Neuron (in vitro differentiated cells): Measurements from ENCODE around the gene ZSWIM6.

Experiments used
- H2AFZ ChIP-seq: one replicate; pipeline ENCODE4 v1.6.1; 2013; ENCODE audit warnings: low read depth, mild to moderate bottlenecking, inconsistent platforms, low read length, moderate library complexity
- H3K27me3 ChIP-seq: one replicate; pipeline ENCODE4 v1.6.1; 2013; ENCODE audit warnings: low read length; ENCODE audit not compliant: insufficient read depth
- H3K36me3 ChIP-seq: one replicate; pipeline ENCODE4 v1.6.1; 2013; ENCODE audit warnings: low read length; ENCODE audit not compliant: insufficient read depth
- H3K4me1 ChIP-seq: one replicate; pipeline ENCODE4 v1.6.1; 2013; ENCODE audit warnings: low read length; ENCODE audit not compliant: insufficient read depth
- H3K4me3 ChIP-seq: 2 replicates; pipeline ENCODE4 v1.5.1; 2013; ENCODE audit warnings: mild to moderate bottlenecking, low read length, moderate library complexity
- H3K9me3 ChIP-seq: one replicate; pipeline ENCODE4 v1.6.1; 2013; ENCODE audit warnings: low read length

ZSWIM6 gene

GRCh38 chr5:61525512-61526206 lies 193.6 kb downstream of the ZSWIM6 start:
- Histone ChIP-seq H2AFZ (no peak overlapping the region), H3K4me1 (peaks cover 46% of the 10 kb centered on the region), H3K36me3 (peaks cover 33% of the 10 kb centered on the region), H3K27me3 (no peaks in the 10 kb centered on the region), H3K4me3 (no peak overlapping the region), H3K9me3 (peaks cover 2% of the 10 kb centered on the region)

DNA sequence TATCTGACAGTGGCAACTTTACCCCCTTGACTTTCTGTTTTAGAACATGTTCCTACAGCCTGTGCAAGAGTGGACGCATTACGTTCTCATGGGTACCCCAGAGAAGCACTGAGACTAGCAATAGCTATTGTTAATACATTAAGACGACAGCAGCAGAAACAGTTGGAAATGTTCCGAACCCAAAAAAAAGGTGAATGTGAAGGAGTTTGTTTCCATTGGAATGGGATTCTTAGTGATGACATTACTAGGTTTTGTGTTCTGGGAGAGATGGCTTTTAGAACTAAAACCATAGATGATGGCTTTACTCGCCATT lies 194.1 kb downstream of the ZSWIM6 start:
- Histone ChIP-seq H3K36me3 (peaks cover 35% of the 10 kb centered on the region), H3K27me3 (no peaks in the 10 kb centered on the region), H2AFZ (no peak overlapping the region), H3K4me3 (peak overlapping the region; percentile 7), H3K4me1 (peaks cover 46% of the 10 kb centered on the region), H3K9me3 (peaks cover 2% of the 10 kb centered on the region)

DNA sequence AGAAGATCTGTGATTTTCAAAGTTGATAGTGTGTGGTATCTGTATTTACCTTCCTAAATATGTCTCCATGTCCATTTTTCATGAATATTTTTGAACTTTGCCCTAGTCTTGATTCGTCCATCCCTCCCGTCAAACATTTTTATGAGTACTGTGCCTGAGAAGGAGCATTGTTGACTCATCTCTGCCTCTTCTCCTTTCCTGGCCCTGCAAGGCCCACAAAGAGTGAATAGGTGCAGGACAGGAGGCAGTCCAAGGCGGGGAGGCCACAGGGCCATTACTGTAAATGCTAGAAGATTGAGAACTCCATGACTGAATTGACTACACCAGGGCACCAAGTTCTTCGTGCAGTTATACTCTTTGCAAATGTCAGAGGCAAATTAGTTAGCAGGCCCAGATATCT lies 200.9 kb downstream of the ZSWIM6 start:
- Histone ChIP-seq H3K9me3 (peaks cover 7% of the 10 kb centered on the region), H2AFZ (no peak overlapping the region), H3K4me1 (peaks cover 5% of the 10 kb centered on the region), H3K27me3 (no peaks in the 10 kb centered on the region), H3K4me3 (no peak overlapping the region), H3K36me3 (peaks cover 82% of the 10 kb centered on the region)

- Histone ChIP-seq H3K36me3 (peaks cover 88% of the 10 kb centered on the region), H3K4me3 (no peak overlapping the region), H3K4me1 (no peaks in the 10 kb centered on the region), H3K9me3 (peaks cover 9% of the 10 kb centered on the region), H2AFZ (no peak overlapping the region), H3K27me3 (no peaks in the 10 kb centered on the region)
Measured at GRCh38 chr5:61534481-61535267, 202.6 kb downstream of the ZSWIM6 start.

DNA sequence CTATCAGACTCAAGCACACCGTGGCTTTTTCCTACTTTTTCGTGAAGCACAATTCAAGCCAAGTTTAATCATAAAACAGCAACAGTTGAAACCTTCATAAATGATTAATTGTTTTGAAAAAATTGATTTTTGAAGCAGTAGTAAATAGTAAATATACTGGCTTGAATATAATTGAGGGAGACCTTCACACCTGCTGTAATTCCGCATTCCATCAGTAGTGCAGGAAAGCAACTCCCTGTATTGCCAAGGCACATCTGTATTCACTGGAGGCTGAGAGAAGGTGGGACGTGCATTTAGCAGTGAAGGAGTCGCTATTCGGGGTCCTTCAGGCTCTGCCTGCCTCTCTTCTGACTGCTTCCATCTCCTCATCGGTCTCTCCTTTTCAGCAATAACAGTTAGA lies 203.8 kb downstream of the ZSWIM6 start:
- Histone ChIP-seq H3K27me3 (no peaks in the 10 kb centered on the region), H2AFZ (no peak overlapping the region), H3K4me3 (no peak overlapping the region), H3K4me1 (no peaks in the 10 kb centered on the region), H3K36me3 (peaks cover 86% of the 10 kb centered on the region), H3K9me3 (peaks cover 9% of the 10 kb centered on the region)

- no peaks in the 10 kb centered on the region for H3K27me3 ChIP-seq
- H3K4me1 ChIP-seq: no peaks in the 10 kb centered on the region
- H2AFZ ChIP-seq: no peak overlapping the region
- H3K36me3 ChIP-seq: peaks cover 86% of the 10 kb centered on the region
- H3K9me3 ChIP-seq: peaks cover 11% of the 10 kb centered on the region
- H3K4me3 ChIP-seq: no peak overlapping the region
Measured at GRCh38 chr5:61536922-61537321, 204.9 kb downstream of the ZSWIM6 start.

GRCh38 chr5:61538722-61539501 lies 206.9 kb downstream of the ZSWIM6 start:
- H3K27me3 ChIP-seq: no peaks in the 10 kb centered on the region
- H3K36me3 ChIP-seq: peaks cover 87% of the 10 kb centered on the region
- peaks cover 24% of the 10 kb centered on the region for H3K9me3 ChIP-seq
- no peak overlapping the region for H2AFZ ChIP-seq
- no peak overlapping the region for H3K4me3 ChIP-seq
- H3K4me1 ChIP-seq: no peaks in the 10 kb centered on the region

- no peaks in the 10 kb centered on the region for H3K9me3 ChIP-seq
- no peak overlapping the region for H3K4me3 ChIP-seq
- H3K27me3 ChIP-seq: no peaks in the 10 kb centered on the region
- H3K4me1 ChIP-seq: no peaks in the 10 kb centered on the region
- no peak overlapping the region for H2AFZ ChIP-seq
- H3K36me3 ChIP-seq: peaks cover 26% of the 10 kb centered on the region
Measured at GRCh38 chr5:61549530-61549929, 217.5 kb downstream of the ZSWIM6 start.

- Histone ChIP-seq H3K4me1 (no peaks in the 10 kb centered on the region), H2AFZ (no peak overlapping the region), H3K36me3 (peaks cover 9% of the 10 kb centered on the region), H3K9me3 (no peaks in the 10 kb centered on the region), H3K27me3 (no peaks in the 10 kb centered on the region), H3K4me3 (no peak overlapping the region)
Measured at GRCh38 chr5:61551637-61552313, 219.7 kb downstream of the ZSWIM6 start.

GRCh38 chr5:61559146-61559545 lies 227.1 kb downstream of the ZSWIM6 start:
- H3K36me3 ChIP-seq: no peaks in the 10 kb centered on the region
- no peak overlapping the region for H3K4me3 ChIP-seq
- H2AFZ ChIP-seq: no peak overlapping the region
- H3K9me3 ChIP-seq: no peaks in the 10 kb centered on the region
- H3K4me1 ChIP-seq: peaks cover 21% of the 10 kb centered on the region
- H3K27me3 ChIP-seq: no peaks in the 10 kb centered on the region

- Histone ChIP-seq H3K36me3 (no peaks in the 10 kb centered on the region), H3K4me1 (peaks cover 26% of the 10 kb centered on the region), H3K9me3 (no peaks in the 10 kb centered on the region), H2AFZ (no peak overlapping the region), H3K27me3 (no peaks in the 10 kb centered on the region), H3K4me3 (no peak overlapping the region)
Measured at GRCh38 chr5:61559722-61560121, 227.7 kb downstream of the ZSWIM6 start.

DNA sequence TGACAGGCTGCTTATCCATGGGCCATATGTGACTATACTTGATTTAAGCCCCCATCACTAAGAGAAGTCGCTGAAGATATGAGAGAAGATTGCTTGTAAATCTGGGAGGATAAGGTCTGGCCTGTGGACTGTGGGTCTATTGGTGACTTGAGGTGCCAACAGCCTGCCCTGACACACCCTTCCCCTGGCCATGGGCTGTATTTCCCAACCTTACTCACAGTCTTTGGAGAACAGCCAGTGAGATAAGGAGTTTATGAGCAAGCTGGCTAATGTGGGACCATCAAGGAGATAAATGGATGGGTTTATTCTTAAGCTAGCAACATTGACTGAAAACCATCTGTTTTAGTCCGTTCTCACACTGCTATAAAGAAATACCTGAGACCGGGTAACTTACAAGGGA lies 231.3 kb downstream of the ZSWIM6 start:
- H3K9me3 ChIP-seq: no peaks in the 10 kb centered on the region
- no peaks in the 10 kb centered on the region for H3K36me3 ChIP-seq
- peaks cover 22% of the 10 kb centered on the region for H3K4me1 ChIP-seq
- no peaks in the 10 kb centered on the region for H3K27me3 ChIP-seq
- H3K4me3 ChIP-seq: no peak overlapping the region
- no peak overlapping the region for H2AFZ ChIP-seq

- H3K4me1 ChIP-seq: peaks cover 6% of the 10 kb centered on the region
- H3K36me3 ChIP-seq: no peaks in the 10 kb centered on the region
Measured at GRCh38 chr5:61567337-61567736, 235.3 kb downstream of the ZSWIM6 start.

More at GRCh38 chr5:61567337-61567736, 235.3 kb downstream of the ZSWIM6 start:
- Histone ChIP-seq H3K4me3 (no peak overlapping the region), H3K27me3 (no peaks in the 10 kb centered on the region), H3K9me3 (peaks cover 3% of the 10 kb centered on the region), H2AFZ (no peak overlapping the region)
